ENCODE results near the gene AP3B1.

- TF ChIP-seq POLR2A (IDR thresholded peaks at IDR 0.05), result no peak
- no peak for TF ChIP-seq CTCF (IDR thresholded peaks at IDR 0.05)
- no peak for TF ChIP-seq POLR2AphosphoS5 (IDR thresholded peaks at IDR 0.05)
- no peak for TF ChIP-seq EP300 (IDR thresholded peaks at IDR 0.05)
These were observed 23.0 kb upstream of the AP3B1 start for GRCh38 chr5:78317515-78317914.

All from upper lobe of left lung (tissue), 4 donors.